Adipose tissue (tissue), 3 donors: ENCODE results near the gene DRD3. TPM values are rescaled to one million over a fixed set of nuclear protein-coding genes. Genes with fewer than 3 reads are reported as not detected.

ENCODE experiments used
- H3K27ac ChIP-seq: one replicate; pipeline ENCODE4 v1.5.1; 2013; ENCODE audit warnings: low read depth, low read length
- WGBS, 3 donors: extraction: QIAGEN DNeasy Blood & Tissue Kit; methylation state at CpG; one replicate each; pipeline ENCODE4 v1.1.7; 2013; 5-methylcytosine and 5-hydroxymethylcytosine counted together
- polyA plus RNA-seq, 3 donors: library from polyadenylated mRNA; stranded (reverse); fragments of 200-250 nt; gene quantifications; one replicate each; pipeline ENCODE4 v1.2.3, GENCODE V29; 2013
- donor health status: healthy with polysubstance abuse.
- donor health status: Bipolar disorder and iron deficiency.
- donor health status: healthy.

The DRD3 gene
- polyA plus RNA-seq, 3 donors, result not detected

DNA sequence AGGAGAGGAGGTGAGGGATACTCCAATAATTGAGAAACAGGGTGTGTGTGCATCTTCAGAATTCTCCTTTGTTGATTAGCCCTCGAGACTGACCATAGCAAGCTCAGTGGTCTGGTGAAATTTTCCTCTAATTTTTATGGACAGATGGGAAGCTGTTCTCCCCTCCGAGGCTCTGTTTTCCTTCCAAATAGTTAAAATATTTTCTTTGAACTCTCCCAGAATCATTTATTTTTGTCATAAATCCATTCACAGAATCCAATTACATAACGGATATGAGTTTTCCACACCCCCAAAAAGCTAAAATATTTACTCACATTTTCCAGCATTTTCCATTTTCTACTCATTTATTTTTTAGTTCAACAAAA, 85.9 kb downstream of the DRD3 start:
- H3K27ac ChIP-seq, result no peak overlapping the region
- 24 to 30% (median 27%) methylated on average over 3 of the region's 3 CpGs for WGBS, 3 donors

DNA sequence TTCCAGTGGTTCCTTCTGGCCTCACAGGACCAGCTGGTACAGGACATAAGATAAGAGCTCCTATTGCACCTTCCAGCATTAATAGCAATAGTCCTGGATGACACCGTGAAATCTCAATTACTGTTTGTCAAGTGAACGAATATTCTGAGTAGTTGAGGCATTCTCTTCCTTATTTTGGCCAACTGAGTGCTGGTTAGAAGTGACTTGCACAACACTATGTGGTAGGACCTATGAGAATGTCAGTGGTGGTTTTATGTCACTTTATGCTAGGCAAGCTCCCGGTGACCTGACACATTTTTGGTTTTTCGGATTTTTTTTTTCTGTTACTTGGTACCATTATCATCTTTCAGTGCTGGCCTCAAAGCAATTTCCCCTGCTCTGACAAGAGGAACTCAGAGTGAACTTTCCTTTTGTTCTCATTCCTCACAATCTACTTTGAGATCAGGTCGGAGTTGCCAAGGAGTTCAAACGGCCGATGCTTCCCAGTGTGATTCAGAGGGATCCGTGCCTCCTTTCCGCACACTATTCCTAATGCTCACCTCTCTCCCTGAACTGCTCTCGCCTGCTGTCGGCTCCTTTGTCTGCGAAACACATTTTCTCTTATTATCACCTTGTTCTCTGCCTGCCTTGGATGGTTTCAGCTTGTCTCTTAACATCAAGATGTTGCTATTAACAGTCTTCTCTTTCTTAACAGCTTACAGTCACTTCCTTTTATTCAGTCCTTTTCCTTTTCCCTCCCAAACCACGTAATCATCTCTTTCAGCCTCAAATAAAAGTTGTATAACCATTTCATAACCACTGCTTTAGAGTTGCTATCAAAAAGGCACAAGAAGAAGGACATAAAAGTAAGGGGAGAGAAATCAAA, 86.5 kb downstream of the DRD3 start:
- H3K27ac ChIP-seq, result no peak overlapping the region

DNA sequence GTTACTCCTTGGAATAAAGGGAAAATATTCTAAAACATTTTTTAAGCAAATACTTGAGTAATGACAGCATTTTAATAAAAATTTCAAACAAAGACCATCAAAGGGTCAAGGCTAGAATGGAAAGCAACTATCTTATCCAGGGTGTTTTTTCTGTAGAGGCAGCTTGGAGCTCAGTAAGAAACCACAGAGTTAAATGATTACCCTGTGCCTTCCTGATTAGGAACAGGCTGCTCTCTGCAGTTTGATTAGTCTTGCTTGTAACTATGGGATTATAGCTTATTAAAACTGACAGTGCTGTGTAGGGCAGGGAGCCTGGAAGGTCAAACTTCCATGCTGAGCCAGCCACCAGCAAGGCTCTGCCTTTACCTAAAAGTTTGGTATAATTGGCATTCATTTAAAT, 89.2 kb downstream of the DRD3 start:
- no peak overlapping the region for H3K27ac ChIP-seq

More for the DNA sequence above, 86.5 kb downstream of the DRD3 start:
- WGBS, 3 donors, result 24 to 46% (median 33%) methylated on average over 13 of the region's 13 CpGs

DNA sequence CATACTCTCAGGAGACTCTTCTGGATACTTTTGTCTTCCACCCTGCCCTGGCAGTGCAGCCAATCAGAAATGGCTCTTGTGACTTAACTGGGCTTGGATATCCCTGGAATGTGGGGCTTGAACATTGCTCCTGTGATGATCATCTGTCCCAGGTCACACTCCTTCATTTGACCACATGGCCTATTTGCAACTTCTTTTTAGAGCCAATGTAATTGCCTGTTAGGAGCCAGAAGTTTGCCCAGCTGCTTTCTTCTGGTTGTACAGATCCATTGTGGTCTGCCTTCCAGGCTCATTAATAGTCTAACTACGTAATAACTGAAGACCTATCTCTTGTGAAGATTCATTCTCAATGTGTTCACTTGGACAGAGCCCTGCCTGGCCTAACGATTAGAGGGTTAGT, 92.5 kb downstream of the DRD3 start:
- WGBS, 3 donors, result 90 to 98% (median 93%) methylated on average over 2 of the region's 2 CpGs
- H3K27ac ChIP-seq, result no peak overlapping the region

DNA sequence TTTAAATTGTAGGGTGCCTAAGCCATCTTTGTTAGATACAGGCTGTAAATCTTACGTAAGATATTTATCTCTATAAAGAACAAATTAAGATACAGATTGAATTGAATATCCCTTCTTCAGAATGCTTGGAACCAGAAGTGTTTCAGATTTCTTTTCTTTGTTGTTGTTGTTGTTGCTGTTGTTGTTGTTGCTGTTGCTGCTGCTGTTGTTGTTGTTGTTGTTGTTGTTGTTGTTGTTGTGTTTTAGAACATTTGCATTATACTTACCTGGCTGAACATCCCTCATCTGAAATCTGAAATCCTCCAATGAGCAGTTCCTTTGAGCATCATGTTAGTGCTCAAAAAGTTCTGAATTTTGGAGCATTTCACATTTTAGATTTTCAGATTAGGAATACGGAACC, 95.7 kb downstream of the DRD3 start:
- 94 to 100% (median 99%) methylated on average over 2 of the region's 2 CpGs for WGBS, 3 donors
- H3K27ac ChIP-seq, result no peak overlapping the region

DNA sequence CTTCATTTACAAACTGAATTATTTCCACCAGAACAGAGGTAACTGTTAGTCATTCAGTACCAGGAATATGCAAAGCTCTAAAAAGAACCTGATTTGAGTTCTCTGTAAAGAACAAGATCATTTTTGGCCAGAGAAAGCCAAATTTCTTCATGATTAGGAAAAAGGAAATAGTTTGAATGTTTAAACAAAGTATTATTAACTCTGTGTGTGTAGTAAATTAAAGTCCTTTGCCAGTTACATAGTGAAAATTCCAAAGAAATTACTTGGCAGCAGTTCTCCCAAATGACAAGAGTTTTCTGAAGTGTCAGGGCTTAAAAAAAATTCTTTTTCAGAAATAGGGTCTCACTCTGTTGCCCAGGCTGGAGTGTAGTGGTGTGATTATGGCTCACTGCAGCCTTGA, 97.8 kb downstream of the DRD3 start:
- H3K27ac ChIP-seq, result no peak overlapping the region

DNA sequence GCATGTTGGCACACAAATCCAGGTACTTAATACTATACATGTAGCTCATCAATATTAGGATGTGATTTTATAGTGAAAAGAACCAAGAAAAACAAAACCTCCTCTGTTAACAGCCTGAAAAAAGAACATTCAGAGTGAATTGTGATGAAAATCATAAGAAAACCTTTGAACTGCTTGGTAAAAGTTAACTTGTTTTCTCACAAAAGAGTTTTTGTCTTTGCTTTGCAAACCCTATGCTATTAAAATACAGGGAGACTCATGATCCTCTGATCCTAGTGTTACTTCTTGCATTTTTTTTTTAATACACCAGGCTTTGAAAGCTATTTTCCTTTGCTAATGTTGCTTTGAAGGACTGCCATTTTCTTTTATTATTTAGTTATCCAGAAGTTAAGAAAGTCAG, 98.7 kb downstream of the DRD3 start:
- no peak overlapping the region for H3K27ac ChIP-seq

DNA sequence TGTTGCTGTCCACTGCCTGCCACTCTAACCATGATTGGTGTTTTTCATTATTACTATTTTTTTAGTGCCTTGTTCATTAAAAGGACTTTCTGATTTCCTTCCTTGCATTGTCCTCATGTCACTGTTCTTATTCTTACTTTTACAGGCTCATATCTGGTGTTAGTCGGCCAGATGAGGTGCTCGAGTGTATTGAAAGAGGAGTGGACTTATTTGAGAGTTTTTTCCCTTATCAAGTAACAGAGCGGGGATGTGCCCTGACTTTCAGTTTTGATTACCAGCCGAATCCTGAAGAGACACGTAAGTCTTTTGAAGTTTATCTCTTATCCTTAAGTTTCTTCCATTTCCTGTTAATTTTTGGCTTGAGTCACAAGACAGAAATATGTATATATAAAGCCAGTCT, 99.1 kb downstream of the DRD3 start:
- 59 to 69% (median 65%) methylated on average over 5 of the region's 5 CpGs for WGBS, 3 donors
- no peak overlapping the region for H3K27ac ChIP-seq

DNA sequence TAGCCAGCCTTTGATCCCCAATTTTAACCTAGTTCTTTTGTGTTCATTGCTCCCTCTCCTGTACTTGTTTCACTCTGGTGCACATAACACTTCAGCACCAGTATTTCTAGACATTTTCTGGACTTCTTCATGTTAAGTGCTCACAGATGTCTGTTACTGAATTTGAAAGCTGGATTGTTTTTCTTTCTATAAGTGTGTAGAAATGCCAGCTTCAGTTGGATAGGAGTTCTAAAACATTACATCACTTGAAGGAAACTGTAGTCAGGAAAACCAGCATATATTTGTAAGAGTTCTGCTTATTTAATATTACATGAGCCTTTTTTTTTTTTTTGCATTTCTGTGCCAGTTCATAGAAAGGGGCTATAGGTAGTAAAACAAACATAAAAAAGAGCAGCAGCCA, 100.7 kb downstream of the DRD3 start:
- H3K27ac ChIP-seq, result no peak overlapping the region

Other genes starting within 250 kb of the DRD3 start
- gene ZDHHC23, start 231.0 kb downstream of the DRD3 start, polyA plus RNA-seq, result 1 to 10 TPM in 2 of 3 donors, under 1 TPM in 1; 0.79 to 1.7 (median 1.3) TPM
- 1 to 10 TPM in 2 of 3 donors, under 1 TPM in 1; 0.74 to 2.1 (median 1.2) TPM for gene CCDC191, start 122.5 kb downstream of the DRD3 start, polyA plus RNA-seq
- 1 to 10 TPM; 4.2 to 8.4 (median 5.1) TPM for gene QTRT2, start 122.3 kb downstream of the DRD3 start, polyA plus RNA-seq
- under 1 TPM in 1 of 3 donors, not detected in 2; 0.09 TPM for gene ZNF80, start 58.5 kb upstream of the DRD3 start, polyA plus RNA-seq
- gene TIGIT, start 115.0 kb upstream of the DRD3 start, polyA plus RNA-seq, result under 1 TPM in 2 of 3 donors, not detected in 1; 0.13 to 0.24 TPM